Smooth muscle cell (in vitro differentiated cells): Measurements from ENCODE around the gene PCDH15. TPM values are rescaled to one million over a fixed set of nuclear protein-coding genes. Genes with fewer than 3 reads are reported as not detected.

ENCODE experiments used
- DNase-seq: peaks from one replicate; lab custom pipeline; 2025; ENCODE audit not compliant: unreplicated experiment; lab: John Stamatoyannopoulos, UW
- H2AFZ ChIP-seq: fragments of 200-600 bp; sonication (generic); 2 replicates; pipeline ENCODE4 v1.6.0; 2016; ENCODE audit warnings: antibody characterized with exemption, low read depth, mild to moderate bottlenecking
- H3F3A ChIP-seq: fragments of 200-600 bp; sonication (generic); 2 replicates; pipeline ENCODE4 v1.6.0; 2017; ENCODE audit warnings: antibody characterized with exemption, low read depth
- H3K27ac ChIP-seq: fragments of 200-600 bp; sonication (generic); 2 replicates; pipeline ENCODE4 v1.5.1; 2016; ENCODE audit warnings: low read depth, mild to moderate bottlenecking
- H3K27me3 ChIP-seq: fragments of 200-600 bp; sonication (generic); 2 replicates; pipeline ENCODE4 v1.6.1; 2016; ENCODE audit warnings: low read depth, mild to moderate bottlenecking
- H3K36me3 ChIP-seq: fragments of 200-600 bp; sonication (generic); 2 replicates; pipeline ENCODE4 v1.5.1; 2016; ENCODE audit warnings: low read depth
- H3K4me1 ChIP-seq: fragments of 200-600 bp; sonication (generic); 2 replicates; pipeline ENCODE4 v1.5.1; 2016; ENCODE audit warnings: low read depth
- H3K4me2 ChIP-seq: fragments of 200-600 bp; sonication (generic); 2 replicates; pipeline ENCODE4 v1.6.0; 2016; ENCODE audit warnings: mild to moderate bottlenecking
- H3K4me3 ChIP-seq: fragments of 200-600 bp; sonication (generic); 2 replicates; pipeline ENCODE4 v1.5.1; 2016; ENCODE audit warnings: mild to moderate bottlenecking
- H3K79me2 ChIP-seq: fragments of 200-600 bp; sonication (generic); 2 replicates; pipeline ENCODE4 v1.6.0; 2016; ENCODE audit warnings: low read depth, mild to moderate bottlenecking
- H3K9ac ChIP-seq: fragments of 200-600 bp; sonication (generic); 2 replicates; pipeline ENCODE4 v1.6.0; 2016; ENCODE audit warnings: low read depth
- H3K9me3 ChIP-seq: fragments of 200-600 bp; sonication (generic); replicated peaks from 2 replicates; pipeline ENCODE4 v1.5.1; 2016; ENCODE audit warnings: low read depth
- H4K20me1 ChIP-seq: fragments of 200-600 bp; sonication (generic); 2 replicates; pipeline ENCODE4 v1.6.0; 2016; ENCODE audit warnings: low read depth
- CTCF ChIP-seq: fragments of 200-600 bp; sonication (generic); IDR thresholded peaks from 2 replicates; pipeline ENCODE4 v1.5.1; 2017; ENCODE audit warnings: borderline replicate concordance, mild to moderate bottlenecking, antibody characterized with exemption; ENCODE audit not compliant: insufficient read depth, poor library complexity, severe bottlenecking
- WGBS: methylation state at CpG from one replicate; pipeline ENCODE4 v1.1.7; 2016; ENCODE audit warnings: low lambda C conversion rate; 5-methylcytosine and 5-hydroxymethylcytosine counted together
- polyA plus RNA-seq: library from polyadenylated mRNA; unstranded; fragments of >200 nt; fragmentation: Nextera tagmentation; extraction: Ambion mirVana; gene quantifications from 2 replicates; pipeline ENCODE4 v1.2.1, GENCODE V29; 2016
- total RNA-seq: library from RNA; depleted of rRNA; stranded (reverse); fragments of >200 nt; gene quantifications from 2 replicates; pipeline ENCODE4 v1.2.3, GENCODE V29; 2014

PCDH15 gene
- total and polyA plus RNA-seq, 2 experiments from 2014 or later, result not detected

DNA sequence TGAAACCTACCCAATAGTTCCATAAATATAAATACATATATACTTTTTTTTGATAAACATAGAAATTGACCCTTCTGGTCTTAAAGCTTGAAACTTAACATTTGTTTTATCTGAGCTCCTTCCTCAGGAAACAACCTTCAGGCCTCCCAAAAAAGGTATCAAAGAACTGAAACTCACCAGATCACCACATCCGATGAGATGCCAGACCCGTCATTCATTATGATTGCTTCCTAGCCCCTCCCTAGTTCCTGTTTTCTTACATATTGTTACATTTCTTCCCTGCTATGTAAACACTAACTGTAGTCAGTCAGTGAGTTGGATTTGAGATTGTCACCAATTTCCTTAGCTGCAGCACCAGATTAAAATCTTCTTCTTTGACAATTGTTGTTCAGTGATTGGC is 663.6 kb downstream of the PCDH15 start:
- Histone ChIP-seq H3K4me2 (no peak overlapping the region), H3K27ac (no peak overlapping the region), H2AFZ (no peak overlapping the region), H3K4me3 (no peak overlapping the region), H4K20me1 (no peaks in the 10 kb centered on the region), H3K9ac (no peak overlapping the region), H3K36me3 (peaks cover 4% of the 10 kb centered on the region), H3K9me3 (peaks cover 8% of the 10 kb centered on the region), H3K4me1 (no peaks in the 10 kb centered on the region), H3K27me3 (no peaks in the 10 kb centered on the region), H3F3A (no peaks in the 10 kb centered on the region), H3K79me2 (no peaks in the 10 kb centered on the region)
- TF ChIP-seq CTCF, result no peak
- DNase-seq, result no peak
- 94% methylated on average over 2 of the region's 2 CpGs for WGBS

DNA sequence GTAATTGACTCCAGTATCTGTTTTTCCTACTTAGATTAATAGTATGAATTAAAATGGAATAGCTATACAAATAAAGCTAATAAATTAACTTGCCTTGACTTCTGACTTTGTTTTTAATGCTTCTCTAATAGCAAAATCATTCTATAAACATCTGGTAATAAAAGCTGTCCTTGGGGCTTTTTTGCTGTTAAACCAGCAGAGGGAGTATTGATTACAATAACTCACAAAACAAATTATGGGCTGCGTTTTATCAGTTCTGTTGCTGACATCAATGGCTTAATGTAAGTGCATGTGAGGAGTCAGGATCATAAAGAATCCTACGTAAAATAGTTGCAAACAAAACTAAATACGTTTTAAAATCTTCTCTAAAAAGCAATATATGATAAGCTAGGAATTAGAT is 667.8 kb downstream of the PCDH15 start:
- no peak overlapping the region for H3K27ac ChIP-seq
- H2AFZ ChIP-seq, result no peak overlapping the region
- H3K9me3 ChIP-seq, result no peaks in the 10 kb centered on the region
- no peaks in the 10 kb centered on the region for H3K27me3 ChIP-seq
- WGBS, result 39% methylated on average over 3 of the region's 3 CpGs
- H4K20me1 ChIP-seq, result no peaks in the 10 kb centered on the region
- no peak for DNase-seq
- TF ChIP-seq CTCF, result peak; percentile 43
- H3K9ac ChIP-seq, result no peak overlapping the region
- no peaks in the 10 kb centered on the region for H3K36me3 ChIP-seq
- H3K4me1 ChIP-seq, result no peaks in the 10 kb centered on the region
- H3F3A ChIP-seq, result no peaks in the 10 kb centered on the region
- H3K4me3 ChIP-seq, result no peak overlapping the region
- no peak overlapping the region for H3K4me2 ChIP-seq
- no peaks in the 10 kb centered on the region for H3K79me2 ChIP-seq

- Histone ChIP-seq H3F3A (no peaks in the 10 kb centered on the region), H3K4me3 (no peak overlapping the region), H2AFZ (peak overlapping the region; percentile 8), H3K36me3 (no peaks in the 10 kb centered on the region), H3K4me1 (no peaks in the 10 kb centered on the region), H3K79me2 (no peaks in the 10 kb centered on the region), H3K27ac (no peak overlapping the region), H3K9ac (no peak overlapping the region), H4K20me1 (no peaks in the 10 kb centered on the region), H3K9me3 (no peaks in the 10 kb centered on the region), H3K27me3 (no peaks in the 10 kb centered on the region), H3K4me2 (no peak overlapping the region)
- no peak for DNase-seq
- TF ChIP-seq CTCF, result no peak
- WGBS, result 74% methylated on average over 6 of the region's 6 CpGs
These were observed 669.2 kb downstream of the PCDH15 start for GRCh38 chr10:54131833-54132232.

DNA sequence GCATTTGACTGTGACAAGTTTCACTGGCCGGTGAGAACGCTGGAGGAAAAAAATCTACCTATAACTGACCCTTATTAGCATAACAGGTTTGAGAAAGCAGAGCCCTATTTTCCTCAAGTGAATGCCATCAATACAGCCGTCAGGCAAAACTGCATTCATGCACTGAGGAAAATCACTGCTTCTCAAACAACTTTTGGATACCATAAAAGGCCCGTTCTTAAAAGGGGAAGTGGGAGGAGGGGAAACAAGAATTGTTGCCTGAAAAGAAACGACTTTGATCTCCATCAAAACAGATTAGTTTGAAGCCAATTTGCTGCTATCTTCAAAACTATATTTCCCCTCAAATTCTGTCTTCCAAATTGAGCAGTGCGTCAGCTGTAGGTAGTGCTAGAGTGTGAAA is 670.6 kb downstream of the PCDH15 start:
- H3K36me3 ChIP-seq, result no peaks in the 10 kb centered on the region
- no peak overlapping the region for H3K4me2 ChIP-seq
- H3K27ac ChIP-seq, result no peak overlapping the region
- H3K27me3 ChIP-seq, result no peaks in the 10 kb centered on the region
- 77% methylated on average over 6 of the region's 6 CpGs for WGBS
- H3K9me3 ChIP-seq, result no peaks in the 10 kb centered on the region
- no peak for DNase-seq
- H3K4me3 ChIP-seq, result no peak overlapping the region
- TF ChIP-seq CTCF, result no peak
- H3F3A ChIP-seq, result no peaks in the 10 kb centered on the region
- H3K4me1 ChIP-seq, result no peaks in the 10 kb centered on the region
- no peak overlapping the region for H3K9ac ChIP-seq
- H4K20me1 ChIP-seq, result no peaks in the 10 kb centered on the region
- H3K79me2 ChIP-seq, result no peaks in the 10 kb centered on the region
- no peak overlapping the region for H2AFZ ChIP-seq
